Activated naive CD4-positive, alpha-beta T cell treated with Interleukin-2 at 50 U/mL for 16 hours (primary cell): ENCODE results near the gene TP53I3.
"Not testable (repeated sequence)": the region's sequence is repeated elsewhere in the genome, so short reads cannot be mapped to it uniquely, and the experiment has no call there.

Experiments used
- DNase-seq: peaks from one replicate; pipeline ENCODE4 v3.0.0-alpha.2; 2020

TP53I3 gene

GRCh38 chr2:24084386-24085199, at the start of gene TP53I3:
TSS of gene TP53I3 (minus strand) at chr2:24084834. CDS start at chr2:24084326, 508 bp downstream.
- peak; percentile 85 for DNase-seq

GRCh38 chr2:24132543-24132942, 47.9 kb upstream of the TP53I3 start:
- no peak for DNase-seq

- no peak for DNase-seq
Observed at GRCh38 chr2:24125956-24126355, 41.3 kb upstream of the TP53I3 start.

- DNase-seq = no peak
Observed at GRCh38 chr2:24123922-24124580, 39.4 kb upstream of the TP53I3 start.

- peak; percentile 65 for DNase-seq
Observed at GRCh38 chr2:24123195-24123921, 38.7 kb upstream of the TP53I3 start, which contains the start of the genes FAM228B and PFN4. TSS of gene FAM228B (plus strand) at chr2:24123469. CDS start at chr2:24124362, 893 bp downstream. TSS of gene PFN4 (minus strand) at chr2:24123334. CDS start at chr2:24122535, 799 bp downstream.

- no peak for DNase-seq
Observed at GRCh38 chr2:24122366-24123194, 37.9 kb upstream of the TP53I3 start.

GRCh38 chr2:24121469-24121868, 36.8 kb upstream of the TP53I3 start:
- no peak for DNase-seq

GRCh38 chr2:24121066-24121465, 36.4 kb upstream of the TP53I3 start:
- DNase-seq = no peak

- no peak for DNase-seq
Observed at GRCh38 chr2:24117902-24118301, 33.3 kb upstream of the TP53I3 start.

- DNase-seq = no peak
Observed at GRCh38 chr2:24115057-24115456, 30.4 kb upstream of the TP53I3 start.

- no peak for DNase-seq
Observed at GRCh38 chr2:24111407-24111901, 26.8 kb upstream of the TP53I3 start.

- DNase-seq = no peak
Observed at GRCh38 chr2:24110660-24111303, 26.1 kb upstream of the TP53I3 start.

- DNase-seq = not testable (repeated sequence)
Observed at GRCh38 chr2:24109431-24109830, 24.8 kb upstream of the TP53I3 start.

GRCh38 chr2:24107336-24107735, 22.7 kb upstream of the TP53I3 start:
- no peak for DNase-seq

- DNase-seq = no peak
Observed at GRCh38 chr2:24106786-24107185, 22.2 kb upstream of the TP53I3 start.

- no peak for DNase-seq
Observed at GRCh38 chr2:24105816-24106215, 21.2 kb upstream of the TP53I3 start.

- no peak for DNase-seq
Observed at GRCh38 chr2:24104906-24105305, 20.3 kb upstream of the TP53I3 start.

GRCh38 chr2:24104110-24104650, 19.5 kb upstream of the TP53I3 start:
- no peak for DNase-seq

GRCh38 chr2:24102677-24103076, 18.0 kb upstream of the TP53I3 start:
- no peak for DNase-seq

- DNase-seq = no peak
Observed at GRCh38 chr2:24101992-24102391, 17.4 kb upstream of the TP53I3 start.

GRCh38 chr2:24100732-24101131, 16.1 kb upstream of the TP53I3 start:
- DNase-seq = not testable (repeated sequence)
